GM11168 (cell line): ENCODE measurements around the gene ADARB2.

Experiments used
- in situ Hi-C: fragments of 300-500 bp; cut with MboI; formaldehyde crosslinking; loops from one replicate; pipeline ENCODE4 v1.12.0; 2022; ENCODE audit warnings: low sequenced_read_pairs; ENCODE audit not compliant: unreplicated experiment

ADARB2 gene

GRCh38 chr10:1665681-1666080 lies 71.6 kb downstream of the ADARB2 start:
- in situ Hi-C loops = no loop called here

GRCh38 chr10:1665021-1665661 lies 72.2 kb downstream of the ADARB2 start:
- in situ Hi-C loops = no loop called here

GRCh38 chr10:1664333-1664964 lies 72.9 kb downstream of the ADARB2 start:
- in situ Hi-C loops = no loop called here

GRCh38 chr10:1663226-1663625 lies 74.1 kb downstream of the ADARB2 start:
- in situ Hi-C loops = no loop called here

- in situ Hi-C loops = no loop called here
Measured at GRCh38 chr10:1662438-1663025, 74.8 kb downstream of the ADARB2 start.

GRCh38 chr10:1661859-1662437 lies 75.4 kb downstream of the ADARB2 start:
- in situ Hi-C loops = no loop called here

GRCh38 chr10:1661416-1661815 lies 75.9 kb downstream of the ADARB2 start:
- in situ Hi-C loops = no loop called here

GRCh38 chr10:1660815-1661214 lies 76.5 kb downstream of the ADARB2 start:
- in situ Hi-C loops = no loop called here

- in situ Hi-C loops = no loop called here
Measured at GRCh38 chr10:1660386-1660785, 76.9 kb downstream of the ADARB2 start.

- in situ Hi-C loops = no loop called here
Measured at GRCh38 chr10:1659221-1659791, 78.0 kb downstream of the ADARB2 start.

- in situ Hi-C loops = no loop called here
Measured at GRCh38 chr10:1658658-1659057, 78.7 kb downstream of the ADARB2 start.

GRCh38 chr10:1657479-1657878 lies 79.8 kb downstream of the ADARB2 start:
- in situ Hi-C loops = no loop called here

- in situ Hi-C loops = no loop called here
Measured at GRCh38 chr10:1655367-1655766, 82.0 kb downstream of the ADARB2 start.

GRCh38 chr10:1654811-1655356 lies 82.4 kb downstream of the ADARB2 start:
- in situ Hi-C loops = no loop called here

GRCh38 chr10:1654247-1654646 lies 83.1 kb downstream of the ADARB2 start:
- in situ Hi-C loops = no loop called here

- in situ Hi-C loops = no loop called here
Measured at GRCh38 chr10:1653321-1653720, 84.0 kb downstream of the ADARB2 start.

- in situ Hi-C loops = no loop called here
Measured at GRCh38 chr10:1652151-1652550, 85.2 kb downstream of the ADARB2 start.

GRCh38 chr10:1651270-1651966 lies 85.9 kb downstream of the ADARB2 start:
- in situ Hi-C loops = no loop called here

- in situ Hi-C loops = no loop called here
Measured at GRCh38 chr10:1650542-1651269, 86.6 kb downstream of the ADARB2 start.

GRCh38 chr10:1648648-1649047 lies 88.7 kb downstream of the ADARB2 start:
- in situ Hi-C loops = no loop called here
